ENCODE results near the gene PCAT7. TPM values are rescaled to one million over a fixed set of nuclear protein-coding genes. Genes with fewer than 3 reads are reported as not detected.

PCAT7 gene
- polyA plus RNA-seq, 1 of the 3 experiments (the other 2 are of a cell fraction): not detected

GRCh38 chr9:94613003-94613402 is 58.1 kb downstream of the PCAT7 start:
- H3K9me2 ChIP-seq: no peaks in the 10 kb centered on the region
- 69% methylated on average over 3 of the region's 3 CpGs for WGBS (ENCODE audit: low lambda C conversion rate)
- H3K79me2 ChIP-seq (ENCODE audit: insufficient read depth): no peaks in the 10 kb centered on the region
- TF ChIP-seq ZBTB33 (IDR thresholded peaks at IDR 0.05; ENCODE audit: borderline replicate concordance, low read depth): no peak
- no peak for TF ChIP-seq SMC3 (IDR thresholded peaks at IDR 0.05; ENCODE audit: low read depth, low read length)
- TF ChIP-seq FOXM1 (IDR thresholded peaks at IDR 0.05; ENCODE audit: low read depth): no peak
- TF ChIP-seq PBX3 (IDR thresholded peaks at IDR 0.05): no peak
- no peak for TF ChIP-seq MEF2A (IDR thresholded peaks at IDR 0.05; ENCODE audit: borderline replicate concordance, low read depth)
- TF ChIP-seq USF1 (IDR thresholded peaks at IDR 0.05; ENCODE audit: borderline replicate concordance, low read depth): no peak
- TF ChIP-seq MXI1 (IDR thresholded peaks at IDR 0.05; ENCODE audit: low read depth, low read length): no peak
- TF ChIP-seq YY1 (IDR thresholded peaks at IDR 0.05; ENCODE audit: low read depth): no peak
- no peak for TF ChIP-seq FOXJ3 (CRISPR knock-in tag; IDR thresholded peaks at IDR 0.05)
- no peak for TF ChIP-seq RXRA (IDR thresholded peaks at IDR 0.05; ENCODE audit: borderline replicate concordance, low read depth)
- no peak for TF ChIP-seq CHD2 (IDR thresholded peaks at IDR 0.05; ENCODE audit: low read length, partially characterized antibody)
- no peak for TF ChIP-seq RCOR1 (IDR thresholded peaks at IDR 0.05; ENCODE audit: low read length)
- TF ChIP-seq GATA2 (CRISPR knock-in tag; IDR thresholded peaks at IDR 0.05): no peak
- no peak for TF ChIP-seq IRF3 (IDR thresholded peaks at IDR 0.05; ENCODE audit: low read depth, low read length)
- no peak for TF ChIP-seq TCF12 (IDR thresholded peaks at IDR 0.05)
- no peak; the same call in 1 of the 2 replicates for TF ChIP-seq CTCF (IDR thresholded peaks at IDR 0.05)
- TF ChIP-seq RFX5 (IDR thresholded peaks at IDR 0.05; ENCODE audit: low read length): no peak
- no peaks in the 10 kb centered on the region for H3F3A ChIP-seq (replicated peaks; ENCODE audit: insufficient read depth)
- no peak overlapping the region for H2AFZ ChIP-seq (ENCODE audit: low read depth)
- H3K4me3 ChIP-seq (ENCODE audit: low read depth in 2 of 2, low read length in 1 of 2): no peak overlapping the region
- H3K27ac ChIP-seq (ENCODE audit: low read depth in 2 of 2, low read length in 1 of 2): peak overlapping the region in 1 of 2 experiments; percentile 11; a peak in 1 of 4 replicates
- no peak overlapping the region for H3K4me2 ChIP-seq
- H3K9me3 ChIP-seq: no peaks in the 10 kb centered on the region
- no peaks in the 10 kb centered on the region for H3K36me3 ChIP-seq (replicated peaks in 1 of 2; ENCODE audit: control insufficient read depth in 1 of 2, insufficient read depth in 2 of 2, low read length in 1 of 2)
- DNase-seq: no peak
- H3K4me1 ChIP-seq (ENCODE audit: control insufficient read depth in 1 of 2, insufficient read depth in 2 of 2, low read depth in 1 of 2, low read length in 1 of 2): peaks cover 0 to 36% of the 10 kb centered on the region in 2 experiments; a peak in 1 of 4 replicates
- H4K20me1 ChIP-seq (ENCODE audit: insufficient read depth): no peaks in the 10 kb centered on the region
- CTCF ChIA-PET: interaction anchor here (1.0 to 2.4 kb wide), 3 partner anchors 10 to 68 kb away, joined by 3 to 11 read pairs (median 8); no protein-coding TSS in a partner anchor
- POLR2A ChIA-PET: no interaction called here
- H3K9ac ChIP-seq: no peak overlapping the region
- H3K27me3 ChIP-seq (ENCODE audit: insufficient read depth): no peaks in the 10 kb centered on the region
